SU-DHL-6 (cell line): Measurements from ENCODE around the gene AXDND1.

Experiments
- CTCF ChIP-seq: fragments of 200-600 bp; sonication (generic); IDR thresholded peaks from one replicate; pipeline ENCODE4 v1.5.1; 2017; ENCODE audit warnings: antibody characterized with exemption, mild to moderate bottlenecking, low read length, moderate library complexity; ENCODE audit not compliant: insufficient read depth, poor library complexity, severe bottlenecking
- EZH2phosphoT487 ChIP-seq: fragments of 200-600 bp; sonication (generic), shearing (Covaris generic); conservative IDR thresholded peaks from 2 replicates; pipeline ENCODE4 v1.6.1; 2018; ENCODE audit warnings: mild to moderate bottlenecking, antibody characterized with exemption, low read length, moderate library complexity, mixed read lengths

- TF ChIP-seq CTCF (no peak), EZH2phosphoT487 (no peak)
Measured at GRCh38 chr1:179529482-179530195, 163.9 kb downstream of the AXDND1 start.
